Mucosa of descending colon (tissue), 3 donors: Measurements from ENCODE around the gene AACS. TPM values are rescaled to one million over a fixed set of nuclear protein-coding genes. Genes with fewer than 3 reads are reported as not detected.
"Not testable (repeated sequence)": the region's sequence is repeated elsewhere in the genome, so short reads cannot be mapped to it uniquely, and the experiment has no call there.

ENCODE experiments used
- ATAC-seq: fragments of 200-7000 bp; cut with Tn5 transposase; one replicate; pipeline ENCODE4 v1.9.1; 2020; ENCODE audit warnings: mild to moderate bottlenecking, moderate library complexity
- DNase-seq, 3 donors: peaks; one replicate each; pipeline ENCODE4 v3.0.0-alpha.2; 2020
- H3K36me3 ChIP-seq: fragments of 200-600 bp; one replicate; pipeline ENCODE4 v1.8.0; 2021; ENCODE audit warnings: low read depth, mild to moderate bottlenecking
- H3K4me1 ChIP-seq: fragments of 200-600 bp; one replicate; pipeline ENCODE4 v1.8.0; 2021; ENCODE audit warnings: low read depth, mild to moderate bottlenecking
- H3K4me3 ChIP-seq: fragments of 200-600 bp; one replicate; pipeline ENCODE4 v1.8.0; 2021; ENCODE audit warnings: mild to moderate bottlenecking
- H3K9me3 ChIP-seq: fragments of 200-600 bp; one replicate; pipeline ENCODE4 v1.8.0; 2021; ENCODE audit warnings: mild to moderate bottlenecking
- CTCF ChIP-seq: fragments of 200-600 bp; IDR thresholded peaks from one replicate; pipeline ENCODE4 v1.8.0; 2022; ENCODE audit warnings: antibody characterized with exemption, mild to moderate bottlenecking
- intact Hi-C, 2 donors: fragments of 100-400 bp; cut with DNase I in 1 of 2; cut with micrococcal nuclease in 1 of 2; formaldehyde crosslinking; loops; one replicate each; pipeline versions ENCODE4 v1.11.0 to v1.11.1; 2022; cut with DNase I, micrococcal nuclease
- total RNA-seq, 3 donors: library from RNA; stranded (reverse); fragmentation: NEBNext Ultra II Directional in 2 of 3; extraction: Animal tissue kit (Norgen Biotek cat#: 25700) in 2 of 3; gene quantifications; one replicate each; pipeline versions ENCODE4 v1.2.1 to v1.2.4, GENCODE V29; 2021 to 2023
- donor health status: DM: no; HTN: no; CAD: no; lungs with moderate emphysema.
- donor health status: DM: no; HTN: no; CAD: no.
- donor health status: DM: no; HTN: yes; CAD: no.

The AACS gene
- total RNA-seq, 3 donors from 2014 or later = 29.0 to 58.4 (median 39.0) TPM

DNA sequence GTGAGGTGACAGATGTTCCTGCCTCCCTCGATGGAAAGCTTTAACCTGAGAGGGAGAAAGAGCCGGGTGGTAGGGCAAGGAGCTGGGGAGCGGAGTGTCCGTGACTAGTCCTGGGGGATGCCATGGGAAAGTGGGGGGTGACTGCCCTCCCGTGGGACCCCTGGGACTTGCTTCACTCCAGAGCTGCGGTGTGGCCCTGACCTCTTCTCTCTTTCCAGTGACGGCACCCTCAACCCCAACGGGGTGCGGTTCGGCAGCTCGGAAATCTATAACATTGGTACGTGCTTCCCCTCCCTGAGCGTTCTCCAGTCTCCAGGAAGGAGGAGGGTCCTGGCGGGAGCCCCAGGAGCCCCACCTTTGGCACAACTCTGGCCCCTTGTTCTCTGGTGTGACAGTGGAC is 69.3 kb downstream of the AACS start:
- H3K4me3 ChIP-seq = no peak overlapping the region
- no peaks in the 10 kb centered on the region for H3K9me3 ChIP-seq
- H3K36me3 ChIP-seq = no peaks in the 10 kb centered on the region
- DNase-seq (no peak), ATAC-seq (no peak)
- no peaks in the 10 kb centered on the region for H3K4me1 ChIP-seq
- intact Hi-C loops = no loop called here
- no peak for TF ChIP-seq CTCF

DNA sequence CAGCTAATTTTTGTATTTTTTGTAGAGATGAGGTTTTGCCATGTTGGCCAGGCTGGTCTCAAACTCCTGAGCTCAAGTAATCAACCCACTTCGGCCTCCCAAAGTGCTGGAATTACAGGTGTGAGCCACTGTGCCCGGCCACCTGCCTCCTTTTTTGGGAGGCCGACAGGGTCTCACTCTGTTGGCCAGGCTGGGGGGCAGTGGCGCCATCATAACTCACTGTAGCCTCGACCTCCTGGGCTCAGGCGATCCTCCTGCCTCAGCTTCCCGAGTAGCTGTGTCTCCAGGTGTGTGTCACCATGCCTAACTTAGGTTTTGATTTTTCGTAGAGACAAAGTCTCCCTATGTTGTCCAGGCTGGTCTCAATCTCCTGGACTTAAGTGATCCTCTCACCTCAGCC is 70.7 kb downstream of the AACS start:
- ATAC-seq = no peak
- H3K9me3 ChIP-seq = no peaks in the 10 kb centered on the region
- no peak for TF ChIP-seq CTCF
- H3K36me3 ChIP-seq = no peaks in the 10 kb centered on the region
- H3K4me3 ChIP-seq = no peak overlapping the region
- no peak for DNase-seq
- H3K4me1 ChIP-seq = no peaks in the 10 kb centered on the region
- intact Hi-C loops = no loop called here

GRCh38 chr12:125136702-125137101 is 71.5 kb downstream of the AACS start:
- DNase-seq = no peak
- H3K4me3 ChIP-seq = no peak overlapping the region
- intact Hi-C loops = no loop called here

DNA sequence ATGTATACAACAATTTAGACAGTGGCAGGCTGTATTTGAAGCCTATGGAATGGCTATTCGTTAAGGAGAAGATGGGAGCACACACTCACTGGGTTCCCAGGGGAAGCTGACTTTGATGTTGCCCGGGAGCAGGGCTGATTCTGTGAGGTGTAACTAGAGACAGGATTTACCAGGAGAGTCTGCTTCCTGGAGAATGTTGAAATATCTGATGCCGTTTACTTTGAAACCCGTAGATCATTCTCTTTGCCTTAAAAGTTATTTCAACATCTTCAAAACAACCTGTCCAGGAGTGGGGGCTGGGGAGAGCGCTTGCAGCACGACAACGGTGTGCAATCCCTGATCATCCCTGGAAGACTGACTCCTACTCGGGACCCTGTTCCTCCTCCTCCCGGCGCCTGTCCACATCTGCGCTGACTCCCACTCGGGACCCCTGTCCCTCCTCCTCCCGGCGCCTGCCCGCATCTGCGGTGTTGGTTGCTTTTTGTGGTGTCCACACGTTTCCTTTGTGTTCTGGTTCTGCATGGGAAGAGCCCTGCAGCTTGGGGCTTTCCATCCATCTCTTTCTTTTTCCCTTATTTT is 72.6 kb downstream of the AACS start:
- no peaks in the 10 kb centered on the region for H3K36me3 ChIP-seq
- TF ChIP-seq CTCF = no peak
- DNase-seq (no peak), ATAC-seq (no peak)
- no peaks in the 10 kb centered on the region for H3K4me1 ChIP-seq
- no peaks in the 10 kb centered on the region for H3K9me3 ChIP-seq
- intact Hi-C loops = no loop called here
- no peak overlapping the region for H3K4me3 ChIP-seq

More at GRCh38 chr12:125136702-125137101, 71.5 kb downstream of the AACS start:
- no peak for TF ChIP-seq CTCF
- H3K4me1 ChIP-seq = no peaks in the 10 kb centered on the region
- no peak for ATAC-seq
- H3K9me3 ChIP-seq = no peaks in the 10 kb centered on the region
- no peaks in the 10 kb centered on the region for H3K36me3 ChIP-seq

GRCh38 chr12:125140279-125141209 is 75.3 kb downstream of the AACS start:
- ATAC-seq (peak; percentile 24), DNase-seq (no peak)
- no peak for TF ChIP-seq CTCF
- Histone ChIP-seq H3K9me3 (no peaks in the 10 kb centered on the region), H3K36me3 (no peaks in the 10 kb centered on the region), H3K4me3 (no peak overlapping the region), H3K4me1 (no peaks in the 10 kb centered on the region)
- intact Hi-C loops = no loop called here

GRCh38 chr12:125141210-125141573 is 76.0 kb downstream of the AACS start:
- H3K9me3 ChIP-seq, ATAC-seq, DNase-seq, H3K36me3 ChIP-seq, intact Hi-C loops, H3K4me3 ChIP-seq, H3K4me1 ChIP-seq: not testable (repeated sequence)
